DND-41 (cell line): ENCODE results near the gene RAB30.

Experiments
- EZH2 ChIP-seq: IDR thresholded peaks from 3 replicates; pipeline ENCODE4 v1.6.1; 2012; ENCODE audit warnings: borderline replicate concordance, low read depth, mild to moderate bottlenecking, moderate library complexity, low read length, inconsistent platforms; ENCODE audit not compliant: severe bottlenecking
- TF ChIP-seq, protein P1 (sequence below): IDR thresholded peaks from 2 replicates; pipeline ENCODE4 v1.5.1; 2012; ENCODE audit warnings: borderline replicate concordance, low read length, moderate library complexity, mild to moderate bottlenecking; ENCODE audit not compliant: poor library complexity, severe bottlenecking; ENCODE audit errors: extremely low read depth

DNA sequence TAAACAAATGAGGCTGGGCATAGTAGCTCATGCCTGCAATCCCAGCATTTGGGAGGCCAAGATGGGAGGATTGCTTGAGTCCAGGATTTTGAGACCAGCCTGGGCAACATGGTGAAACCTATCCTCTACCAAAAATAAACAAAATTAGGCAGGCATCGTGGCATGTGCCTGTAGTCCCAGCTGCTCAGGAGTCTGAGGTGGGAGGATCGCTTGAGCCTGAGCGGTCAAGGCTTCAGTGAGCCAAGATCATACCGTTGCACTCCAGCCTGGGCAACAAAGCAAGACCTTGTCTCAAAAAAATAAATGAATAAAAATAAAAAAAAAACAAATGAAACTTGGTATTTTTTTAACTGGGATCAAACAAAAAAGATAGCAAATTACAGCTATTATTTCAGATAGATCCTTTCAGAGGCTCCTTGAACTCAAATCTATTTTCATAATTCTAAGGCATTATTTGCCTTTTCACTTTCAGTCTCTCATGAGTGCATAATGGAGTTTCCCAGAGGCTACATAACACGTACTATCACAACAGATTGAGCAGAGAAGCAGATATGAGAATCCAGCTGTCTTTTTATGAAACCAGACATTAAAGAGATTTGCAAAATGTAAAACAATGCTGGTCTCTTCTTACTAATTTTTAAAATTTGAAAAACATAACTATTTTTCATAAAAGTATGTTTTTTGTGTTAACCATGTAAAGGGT, 147.0 kb downstream of the RAB30 start:
- TF ChIP-seq, protein P1, sequence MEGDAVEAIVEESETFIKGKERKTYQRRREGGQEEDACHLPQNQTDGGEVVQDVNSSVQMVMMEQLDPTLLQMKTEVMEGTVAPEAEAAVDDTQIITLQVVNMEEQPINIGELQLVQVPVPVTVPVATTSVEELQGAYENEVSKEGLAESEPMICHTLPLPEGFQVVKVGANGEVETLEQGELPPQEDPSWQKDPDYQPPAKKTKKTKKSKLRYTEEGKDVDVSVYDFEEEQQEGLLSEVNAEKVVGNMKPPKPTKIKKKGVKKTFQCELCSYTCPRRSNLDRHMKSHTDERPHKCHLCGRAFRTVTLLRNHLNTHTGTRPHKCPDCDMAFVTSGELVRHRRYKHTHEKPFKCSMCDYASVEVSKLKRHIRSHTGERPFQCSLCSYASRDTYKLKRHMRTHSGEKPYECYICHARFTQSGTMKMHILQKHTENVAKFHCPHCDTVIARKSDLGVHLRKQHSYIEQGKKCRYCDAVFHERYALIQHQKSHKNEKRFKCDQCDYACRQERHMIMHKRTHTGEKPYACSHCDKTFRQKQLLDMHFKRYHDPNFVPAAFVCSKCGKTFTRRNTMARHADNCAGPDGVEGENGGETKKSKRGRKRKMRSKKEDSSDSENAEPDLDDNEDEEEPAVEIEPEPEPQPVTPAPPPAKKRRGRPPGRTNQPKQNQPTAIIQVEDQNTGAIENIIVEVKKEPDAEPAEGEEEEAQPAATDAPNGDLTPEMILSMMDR, result no peak
- TF ChIP-seq EZH2, result no peak
